T-helper 9 cell (primary cell): ENCODE measurements around the gene MMS19.

Experiments used
- DNase-seq: peaks from one replicate; pipeline ENCODE4 v3.0.0-alpha.2; 2020

MMS19 gene

DNA sequence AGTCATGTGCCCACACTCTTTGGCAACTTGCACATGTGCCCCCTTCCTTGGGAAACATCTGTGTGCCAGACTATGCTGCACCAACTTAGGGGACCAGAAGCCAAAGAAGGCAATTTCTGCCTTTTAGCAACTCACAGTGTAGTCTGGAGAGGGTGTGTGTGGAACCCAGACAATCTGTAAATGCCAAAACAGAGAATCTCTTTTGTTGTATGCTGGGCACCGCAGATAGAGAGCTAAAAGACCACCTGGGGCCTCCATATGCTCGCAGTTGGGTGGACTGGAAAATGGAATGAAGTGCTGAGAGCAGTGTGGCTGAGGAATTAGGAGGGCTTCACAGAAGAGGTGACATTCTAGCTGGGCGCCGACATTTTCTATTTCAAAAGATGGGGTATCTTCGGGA, 26.9 kb upstream of the MMS19 start:
- no peak for DNase-seq

- DNase-seq: no peak
Observed at GRCh38 chr10:97522937-97523336, 24.7 kb upstream of the MMS19 start.

GRCh38 chr10:97522071-97522470, 23.8 kb upstream of the MMS19 start:
- DNase-seq: no peak

- DNase-seq: no peak
Observed at GRCh38 chr10:97520978-97521761, 22.9 kb upstream of the MMS19 start.

GRCh38 chr10:97520520-97520919, 22.3 kb upstream of the MMS19 start:
- DNase-seq: no peak

- DNase-seq: no peak
Observed at GRCh38 chr10:97519342-97519741, 21.1 kb upstream of the MMS19 start.

DNA sequence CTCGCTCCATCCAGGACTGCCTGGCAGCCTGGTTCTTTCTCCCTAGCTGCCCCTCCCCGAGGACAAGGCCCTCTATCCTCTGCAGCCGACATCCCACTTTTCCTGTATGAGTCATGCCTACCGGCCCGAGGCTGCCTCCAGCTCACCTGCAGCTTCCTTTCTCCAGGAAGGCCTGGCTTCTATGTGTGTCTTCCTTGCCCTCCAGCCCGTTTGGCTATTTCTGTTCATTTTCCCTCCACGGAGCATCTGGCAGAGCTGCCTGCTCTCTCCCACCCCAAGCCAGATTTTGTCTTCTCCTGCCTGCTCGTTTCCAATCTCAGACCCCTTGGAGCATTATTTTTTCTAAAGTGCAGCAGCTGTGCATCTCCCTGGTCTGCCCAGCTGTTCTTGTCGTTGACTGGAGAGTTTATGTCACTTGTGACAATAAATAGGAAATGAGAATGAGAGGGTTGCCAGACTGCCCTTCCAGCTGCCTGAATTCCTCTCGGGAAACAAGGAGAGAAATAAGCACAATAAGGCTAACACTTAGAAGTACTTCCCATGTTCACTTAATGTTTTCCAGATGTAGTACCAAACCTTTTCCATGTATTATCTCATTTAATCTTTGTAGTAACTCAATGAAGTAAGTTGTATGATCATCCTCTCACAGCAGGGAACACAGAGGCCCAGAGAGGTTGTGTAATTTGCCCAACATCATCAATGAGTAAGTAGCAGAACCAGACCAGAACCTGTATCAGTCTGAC, 20.2 kb upstream of the MMS19 start:
- DNase-seq: no peak

DNA sequence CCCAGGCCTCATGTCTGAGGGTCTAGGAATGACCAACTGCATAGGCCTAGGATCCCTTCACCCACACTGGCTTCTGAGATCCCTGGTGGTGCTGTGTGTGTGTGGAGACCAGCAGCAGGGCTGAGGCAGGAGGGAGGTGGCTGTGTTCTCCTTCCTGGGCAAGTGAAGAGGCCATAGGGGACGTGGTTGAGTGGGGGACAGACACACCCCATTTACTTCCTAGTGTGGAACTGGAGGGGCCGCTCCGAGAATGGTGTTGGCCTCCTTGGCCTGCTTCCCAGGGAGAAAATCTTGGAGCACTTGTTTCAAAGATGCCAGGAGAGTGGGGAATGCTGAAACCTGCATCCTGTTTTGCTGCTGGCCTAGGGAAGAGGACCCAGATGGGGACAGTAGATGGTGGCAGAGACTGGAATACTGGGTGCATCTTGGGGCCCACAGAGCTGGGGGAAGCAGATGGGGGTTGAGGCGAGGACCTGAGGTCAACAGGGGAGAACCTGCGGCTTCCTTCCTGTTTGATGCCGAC, 19.6 kb upstream of the MMS19 start:
- no peak for DNase-seq

GRCh38 chr10:97517096-97517750, 19.0 kb upstream of the MMS19 start:
- no peak for DNase-seq

DNA sequence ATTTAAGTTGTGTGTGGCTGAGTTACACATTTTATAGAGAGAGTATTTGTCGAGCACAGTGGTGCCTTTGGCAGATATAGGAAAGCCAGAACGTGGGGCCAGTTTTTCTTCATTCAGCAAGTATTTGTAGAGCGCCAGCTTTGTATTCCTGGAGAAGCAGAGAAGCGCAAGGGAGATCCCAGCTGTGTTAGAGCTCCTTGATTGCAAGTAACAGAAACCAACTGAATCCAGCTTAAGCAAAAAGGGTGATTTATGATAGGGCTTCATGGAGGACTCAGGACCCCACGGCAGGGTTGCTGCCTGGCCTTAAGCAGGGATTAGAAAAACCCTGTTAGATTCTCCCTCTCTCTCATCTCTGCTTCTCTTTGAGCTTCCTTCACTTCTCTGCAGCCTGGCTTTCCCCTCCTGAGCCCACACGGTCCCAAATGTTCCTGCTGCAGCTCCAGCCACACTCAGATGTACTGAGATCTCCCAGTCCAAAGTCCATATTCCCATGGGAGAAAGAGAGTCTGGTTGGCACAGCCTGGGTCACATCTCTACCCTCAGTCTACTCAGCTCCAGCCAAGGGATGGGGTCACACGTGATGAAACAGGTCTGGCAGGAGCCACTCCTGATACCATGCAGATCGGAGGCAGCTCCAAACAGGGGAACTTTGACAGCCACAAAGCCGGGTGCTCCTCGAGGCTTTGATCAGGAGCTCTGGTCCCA, 17.2 kb upstream of the MMS19 start:
- DNase-seq: no peak

GRCh38 chr10:97514344-97514743, 16.1 kb upstream of the MMS19 start:
- no peak for DNase-seq

- no peak for DNase-seq
Observed at GRCh38 chr10:97512993-97513392, 14.8 kb upstream of the MMS19 start.

DNA sequence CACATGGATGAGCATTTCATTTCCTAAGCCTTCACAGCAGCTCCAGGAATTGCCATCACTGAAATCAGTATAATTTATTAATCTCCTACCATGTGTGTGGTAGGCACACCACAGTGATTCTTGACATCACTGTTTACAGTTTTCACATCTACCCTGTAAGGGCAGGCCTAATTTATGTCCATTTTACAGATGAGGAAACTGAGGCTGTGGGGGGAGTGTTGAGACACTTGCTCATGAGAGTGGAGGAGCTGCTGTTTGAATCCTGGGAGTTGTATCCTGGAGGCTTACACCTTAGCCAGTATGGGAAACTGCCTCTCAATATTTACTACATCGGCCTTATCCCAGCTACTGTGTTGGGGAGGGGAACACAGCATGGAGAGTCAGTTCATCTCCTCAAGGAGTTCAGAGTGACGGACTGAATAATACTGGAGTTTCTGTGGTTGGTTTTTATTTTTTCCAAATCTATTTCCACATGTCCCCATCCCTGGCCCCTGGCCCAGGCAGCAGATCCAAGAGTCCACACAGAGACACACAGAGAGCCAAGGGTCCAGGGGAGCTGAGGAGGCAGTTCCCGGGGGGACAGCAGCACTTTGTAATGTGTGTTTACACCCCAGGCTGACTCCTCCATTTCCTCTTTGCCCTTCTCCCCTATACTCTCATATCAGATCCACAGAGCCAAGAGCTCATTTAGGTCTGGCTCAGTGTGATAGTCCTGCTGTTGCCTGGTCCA, 13.7 kb upstream of the MMS19 start:
- no peak for DNase-seq

DNA sequence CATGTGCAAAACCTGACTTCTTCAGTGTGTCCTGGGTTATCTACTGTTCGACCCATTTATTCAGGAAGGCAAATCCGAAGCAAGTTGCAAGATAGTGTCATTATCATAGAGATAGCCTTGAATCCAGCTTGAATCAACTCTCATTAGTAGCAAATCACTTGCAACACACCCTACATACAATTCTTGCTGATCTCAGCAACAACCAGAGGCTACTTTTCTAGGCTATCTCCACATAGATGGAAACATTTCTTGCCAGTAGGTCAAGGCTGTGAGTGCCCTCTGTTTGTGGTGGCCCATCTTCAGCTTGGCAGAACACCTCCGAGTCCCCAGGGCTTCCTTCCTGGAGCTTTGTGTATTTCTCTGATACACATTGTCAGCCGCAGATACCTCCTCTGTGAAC, 12.5 kb upstream of the MMS19 start:
- DNase-seq: no peak

- no peak for DNase-seq
Observed at GRCh38 chr10:97509120-97509680, 11.0 kb upstream of the MMS19 start.

DNA sequence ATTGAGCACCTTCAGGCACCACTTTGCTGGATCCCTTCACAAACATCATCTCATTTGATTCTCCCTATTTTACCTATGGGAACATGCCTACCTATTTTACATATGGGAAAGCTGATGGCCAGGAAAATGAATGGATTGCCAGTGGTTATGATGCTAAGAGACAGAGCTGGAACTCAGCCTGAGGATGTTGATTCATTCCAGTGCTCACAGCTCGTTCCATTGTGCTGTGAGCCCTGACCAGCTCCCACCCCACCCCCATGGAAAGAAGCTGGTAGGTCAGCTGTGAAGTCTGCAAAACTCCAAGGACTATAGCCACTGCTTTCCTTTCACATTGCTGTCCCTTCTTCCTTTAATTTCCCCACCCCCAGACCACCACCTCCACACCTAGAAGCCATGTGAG, 10.1 kb upstream of the MMS19 start:
- DNase-seq: no peak

- DNase-seq: no peak
Observed at GRCh38 chr10:97506199-97506991, 8.2 kb upstream of the MMS19 start.

DNA sequence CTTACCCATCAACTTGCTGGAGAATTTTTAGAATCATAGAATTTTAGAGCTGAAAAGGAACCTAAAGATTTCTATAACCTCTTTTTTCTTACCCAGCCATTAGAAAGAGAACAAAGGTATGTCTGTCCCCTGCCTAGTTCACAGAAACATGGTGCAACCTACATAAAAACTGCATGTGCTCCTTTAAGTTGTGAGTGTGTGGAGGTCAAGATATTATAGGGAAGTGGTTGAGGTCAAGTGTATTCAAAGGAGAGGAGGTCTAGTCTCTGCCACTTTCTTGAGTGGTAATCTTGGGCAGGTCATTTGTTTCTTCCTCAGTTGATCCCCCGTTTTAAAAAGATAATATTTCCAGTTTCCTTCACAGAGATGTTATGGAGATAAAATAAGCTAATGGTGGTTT, 6.9 kb upstream of the MMS19 start:
- no peak for DNase-seq

- DNase-seq: no peak
Observed at GRCh38 chr10:97503406-97503805, 5.2 kb upstream of the MMS19 start.

- DNase-seq: no peak
Observed at GRCh38 chr10:97502916-97503315, 4.7 kb upstream of the MMS19 start.

- DNase-seq: no peak
Observed at GRCh38 chr10:97500297-97500575, 2.0 kb upstream of the MMS19 start.
